Measurements from ENCODE around the gene HAPLN2. TPM values are rescaled to one million over a fixed set of nuclear protein-coding genes. Genes with fewer than 3 reads are reported as not detected.

HAPLN2 gene
- total and polyA plus RNA-seq, 2 of the 8 experiments (the other 6 are each of a cell fraction or from before 2014, with no cell fraction given), result 0.19 to 0.51 TPM

GRCh38 chr1:156667968-156668709 lies 48.9 kb downstream of the HAPLN2 start (continued):
- TF ChIP-seq CTCF (IDR thresholded peaks at IDR 0.05; ENCODE audit: control extremely low read depth in 1 of 3, insufficient read depth in 1 of 3, low read depth in 1 of 3, low read length in 3 of 3) (no peak), TEAD4 (IDR thresholded peaks at IDR 0.05; ENCODE audit: low read depth, low read length) (no peak), CHD1 (IDR thresholded peaks at IDR 0.05; ENCODE audit: low read depth, low read length) (no peak), JUND (IDR thresholded peaks at IDR 0.05; ENCODE audit: low read length) (no peak), CEBPB (IDR thresholded peaks at IDR 0.05; ENCODE audit: low read depth, low read length) (no peak), KDM4A (IDR thresholded peaks at IDR 0.05; ENCODE audit: low read depth, low read length, severe bottlenecking) (no peak), POLR2AphosphoS5 (IDR thresholded peaks at IDR 0.05; ENCODE audit: low read depth, low read length) (peak; percentile 72), SAP30 (IDR thresholded peaks at IDR 0.05; ENCODE audit: insufficient read depth, insufficient replicate concordance, low read length) (no peak)

Data from H1 (cell line).